Measurements from ENCODE around the gene PRKG2. TPM values are rescaled to one million over a fixed set of nuclear protein-coding genes. Genes with fewer than 3 reads are reported as not detected.

PRKG2 gene
- total RNA-seq, 4 donors from 2014 or later, result 0.91 to 6.5 (median 2.8) TPM

DNA sequence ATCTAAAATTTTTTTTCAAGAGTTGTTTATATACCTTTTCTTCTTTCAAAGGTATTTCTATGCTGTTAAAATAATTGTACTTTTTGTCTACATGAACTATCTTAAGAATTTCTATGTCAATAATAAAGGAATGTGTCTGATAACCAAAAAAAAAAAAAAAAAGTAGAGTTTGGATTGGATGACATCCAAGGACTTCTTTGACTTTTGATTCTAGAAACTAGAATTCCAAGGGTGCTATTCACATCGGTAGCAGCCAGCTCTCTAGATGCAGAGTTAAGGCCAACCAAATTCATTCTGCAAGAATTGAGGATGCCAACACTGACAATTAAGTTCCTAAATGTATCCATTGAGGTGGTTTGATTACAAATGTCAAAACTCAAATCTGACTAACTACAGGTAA lies 42.0 kb upstream of the PRKG2 start:
- WGBS, 2 donors, result 11 to 50% methylated on average over 1 of the region's 1 CpG
- Histone ChIP-seq H3K36me3 (no peaks in the 10 kb centered on the region), H3K27me3 (no peaks in the 10 kb centered on the region), H3K9me3 (no peaks in the 10 kb centered on the region), H3K4me3 (no peak overlapping the region), H3K27ac (no peak overlapping the region), H3K4me1 (no peaks in the 10 kb centered on the region)
- DNase-seq, result no peak
- intact Hi-C loops (cut with DNase I), result no loop called here
- TF ChIP-seq, protein P1, sequence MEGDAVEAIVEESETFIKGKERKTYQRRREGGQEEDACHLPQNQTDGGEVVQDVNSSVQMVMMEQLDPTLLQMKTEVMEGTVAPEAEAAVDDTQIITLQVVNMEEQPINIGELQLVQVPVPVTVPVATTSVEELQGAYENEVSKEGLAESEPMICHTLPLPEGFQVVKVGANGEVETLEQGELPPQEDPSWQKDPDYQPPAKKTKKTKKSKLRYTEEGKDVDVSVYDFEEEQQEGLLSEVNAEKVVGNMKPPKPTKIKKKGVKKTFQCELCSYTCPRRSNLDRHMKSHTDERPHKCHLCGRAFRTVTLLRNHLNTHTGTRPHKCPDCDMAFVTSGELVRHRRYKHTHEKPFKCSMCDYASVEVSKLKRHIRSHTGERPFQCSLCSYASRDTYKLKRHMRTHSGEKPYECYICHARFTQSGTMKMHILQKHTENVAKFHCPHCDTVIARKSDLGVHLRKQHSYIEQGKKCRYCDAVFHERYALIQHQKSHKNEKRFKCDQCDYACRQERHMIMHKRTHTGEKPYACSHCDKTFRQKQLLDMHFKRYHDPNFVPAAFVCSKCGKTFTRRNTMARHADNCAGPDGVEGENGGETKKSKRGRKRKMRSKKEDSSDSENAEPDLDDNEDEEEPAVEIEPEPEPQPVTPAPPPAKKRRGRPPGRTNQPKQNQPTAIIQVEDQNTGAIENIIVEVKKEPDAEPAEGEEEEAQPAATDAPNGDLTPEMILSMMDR (IDR thresholded peaks at IDR 0.05), result no peak
- TF ChIP-seq POLR2A (IDR thresholded peaks at IDR 0.05), result no peak

GRCh38 chr4:81256059-81256970 lies 41.3 kb upstream of the PRKG2 start:
- no peaks in the 10 kb centered on the region for H3K9me3 ChIP-seq
- H3K4me3 ChIP-seq, result no peak overlapping the region
- TF ChIP-seq, protein P1 (IDR thresholded peaks at IDR 0.05), result no peak
- no peak for TF ChIP-seq POLR2A (IDR thresholded peaks at IDR 0.05)
- H3K4me1 ChIP-seq, result no peaks in the 10 kb centered on the region
- intact Hi-C loops (cut with DNase I), result no loop called here
- no peaks in the 10 kb centered on the region for H3K27me3 ChIP-seq
- no peak for DNase-seq
- no peaks in the 10 kb centered on the region for H3K36me3 ChIP-seq
- WGBS, 2 donors, result 66 to 76% methylated on average over 8 of the region's 8 CpGs
- H3K27ac ChIP-seq, result no peak overlapping the region

DNA sequence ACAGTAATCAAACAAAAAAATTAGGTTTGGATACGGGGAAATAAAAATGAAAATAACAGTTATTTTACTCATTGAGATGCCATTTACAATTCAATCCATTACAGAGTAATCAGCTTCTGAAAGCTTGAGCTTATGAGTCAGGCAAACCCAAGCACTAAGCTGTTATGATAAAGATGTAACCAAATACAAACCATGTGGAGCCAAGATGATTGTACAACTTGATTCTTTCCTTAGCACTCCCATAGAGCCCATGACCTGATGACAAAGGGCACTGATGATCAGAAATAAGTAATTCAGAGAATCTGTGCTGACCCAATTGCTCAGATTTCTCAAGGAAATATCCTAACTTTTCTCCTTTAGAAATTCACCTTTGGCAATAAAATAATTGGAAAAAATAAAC lies 40.5 kb upstream of the PRKG2 start:
- no peaks in the 10 kb centered on the region for H3K9me3 ChIP-seq
- no peaks in the 10 kb centered on the region for H3K4me1 ChIP-seq
- no peaks in the 10 kb centered on the region for H3K27me3 ChIP-seq
- DNase-seq, result no peak
- H3K4me3 ChIP-seq, result no peak overlapping the region
- TF ChIP-seq, protein P1 (IDR thresholded peaks at IDR 0.05), result no peak
- no peak overlapping the region for H3K27ac ChIP-seq
- 75 to 79% methylated on average over 1 of the region's 1 CpG for WGBS, 2 donors
- H3K36me3 ChIP-seq, result no peaks in the 10 kb centered on the region
- intact Hi-C loops (cut with DNase I), result no loop called here

GRCh38 chr4:81250430-81250829 lies 35.4 kb upstream of the PRKG2 start:
- intact Hi-C loops (cut with DNase I), result no loop called here
- H3K4me3 ChIP-seq, result no peak overlapping the region
- TF ChIP-seq, protein P1 (IDR thresholded peaks at IDR 0.05), result no peak
- TF ChIP-seq POLR2A (IDR thresholded peaks at IDR 0.05), result no peak
- 72 to 73% methylated on average over 1 of the region's 1 CpG for WGBS, 2 donors
- no peak for DNase-seq
- H3K27me3 ChIP-seq, result no peaks in the 10 kb centered on the region
- no peaks in the 10 kb centered on the region for H3K4me1 ChIP-seq
- no peak overlapping the region for H3K27ac ChIP-seq
- no peaks in the 10 kb centered on the region for H3K36me3 ChIP-seq
- H3K9me3 ChIP-seq, result no peaks in the 10 kb centered on the region

DNA sequence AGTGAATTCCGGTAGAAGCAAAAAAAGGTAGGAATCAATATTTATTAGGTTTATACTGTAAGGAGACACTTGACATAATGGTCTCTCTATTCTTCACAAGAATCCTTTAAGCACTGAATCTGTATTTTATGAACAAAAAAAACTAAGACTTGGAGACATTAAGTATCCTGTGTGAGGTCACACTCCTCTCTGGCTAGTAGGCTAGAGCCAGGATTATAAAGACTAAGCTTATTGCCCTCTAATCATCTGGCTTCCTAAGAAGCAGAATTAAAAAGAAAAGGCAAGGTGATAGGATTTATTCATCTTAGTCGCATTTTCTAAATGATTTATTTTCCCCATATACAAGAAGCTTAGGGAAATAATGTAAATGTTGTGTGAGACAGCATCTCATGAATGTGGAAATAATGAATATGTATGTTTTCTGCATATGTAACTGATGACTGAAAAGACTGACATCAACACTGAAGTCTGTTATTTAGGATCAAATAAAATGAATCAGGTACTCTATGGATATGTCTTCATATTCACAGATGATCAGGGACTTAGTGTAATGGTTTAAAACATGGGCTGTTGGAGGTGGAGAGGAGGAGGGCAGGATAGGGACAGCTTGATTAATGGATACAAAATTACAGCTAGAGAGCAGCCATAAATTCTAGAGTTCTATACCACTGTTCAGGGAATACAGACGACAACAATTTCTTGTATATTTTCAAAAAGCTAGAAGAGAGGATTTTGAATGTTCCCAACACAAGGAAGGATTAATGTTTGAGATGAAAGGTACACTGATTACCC lies 30.4 kb upstream of the PRKG2 start:
- Histone ChIP-seq H3K4me1 (no peaks in the 10 kb centered on the region), H3K36me3 (no peaks in the 10 kb centered on the region), H3K4me3 (no peak overlapping the region), H3K9me3 (no peaks in the 10 kb centered on the region), H3K27me3 (no peaks in the 10 kb centered on the region), H3K27ac (no peak overlapping the region)
- 71 to 72% methylated on average over 3 of the region's 3 CpGs for WGBS, 2 donors
- intact Hi-C loops (cut with DNase I), result no loop called here
- TF ChIP-seq, protein P1 (IDR thresholded peaks at IDR 0.05), result no peak
- no peak for TF ChIP-seq POLR2A (IDR thresholded peaks at IDR 0.05)
- DNase-seq, result no peak

Data from esophagus squamous epithelium (tissue), 5 donors.